GM12864 (cell line): ENCODE measurements around the gene AMBP.

Experiments
- DNase-seq: peaks from one replicate; pipeline ENCODE4 v3.0.0-alpha.2; 2011; ENCODE audit warnings: low read depth
- H3K4me3 ChIP-seq: 2 replicates; pipeline ENCODE4 v1.5.1; 2011; ENCODE audit warnings: mild to moderate bottlenecking, low read depth, low read length, control low read depth
- CTCF ChIP-seq: IDR thresholded peaks from 2 replicates; pipeline ENCODE4 v1.5.1; 2011; ENCODE audit warnings: low read depth, mild to moderate bottlenecking, moderate library complexity, low read length, control low read depth, inconsistent platforms; ENCODE audit errors: missing control alignments

AMBP gene

GRCh38 chr9:114029311-114030170 is 48.6 kb downstream of the AMBP start:
- no peak overlapping the region for H3K4me3 ChIP-seq
- no peak for DNase-seq
- TF ChIP-seq CTCF, result no peak

- DNase-seq, result no peak
- no peak overlapping the region for H3K4me3 ChIP-seq
- no peak for TF ChIP-seq CTCF
Measured at GRCh38 chr9:114028646-114029045, 49.5 kb downstream of the AMBP start.

- no peak overlapping the region for H3K4me3 ChIP-seq
- no peak for DNase-seq
- no peak for TF ChIP-seq CTCF
Measured at GRCh38 chr9:114027863-114028465, 50.1 kb downstream of the AMBP start.

GRCh38 chr9:114027159-114027862 is 50.8 kb downstream of the AMBP start:
- no peak for TF ChIP-seq CTCF
- H3K4me3 ChIP-seq, result no peak overlapping the region
- no peak for DNase-seq

GRCh38 chr9:114026335-114026734 is 51.8 kb downstream of the AMBP start:
- no peak for TF ChIP-seq CTCF
- DNase-seq, result no peak

GRCh38 chr9:114025760-114026159 is 52.3 kb downstream of the AMBP start:
- H3K4me3 ChIP-seq, result no peak overlapping the region
- no peak for TF ChIP-seq CTCF
- no peak for DNase-seq

More at GRCh38 chr9:114026335-114026734, 51.8 kb downstream of the AMBP start:
- no peak overlapping the region for H3K4me3 ChIP-seq
